OCI-LY7 (cell line): ENCODE data around the gene UNC80.

Source experiments
- EZH2phosphoT487 ChIP-seq: fragments of 200-600 bp; sonication (generic); IDR thresholded peaks from 2 replicates; pipeline ENCODE4 v1.6.1; 2018; ENCODE audit warnings: low read depth, borderline replicate concordance, mild to moderate bottlenecking, mixed run types, antibody characterized with exemption, low read length, moderate library complexity, mixed read lengths
- TF ChIP-seq, protein P1 (sequence below): fragments of 200-600 bp; sonication (generic); conservative IDR thresholded peaks from 2 replicates; pipeline ENCODE4 v1.5.1; 2014; ENCODE audit warnings: mild to moderate bottlenecking, antibody characterized with exemption, low read length, moderate library complexity, mixed read lengths

DNA sequence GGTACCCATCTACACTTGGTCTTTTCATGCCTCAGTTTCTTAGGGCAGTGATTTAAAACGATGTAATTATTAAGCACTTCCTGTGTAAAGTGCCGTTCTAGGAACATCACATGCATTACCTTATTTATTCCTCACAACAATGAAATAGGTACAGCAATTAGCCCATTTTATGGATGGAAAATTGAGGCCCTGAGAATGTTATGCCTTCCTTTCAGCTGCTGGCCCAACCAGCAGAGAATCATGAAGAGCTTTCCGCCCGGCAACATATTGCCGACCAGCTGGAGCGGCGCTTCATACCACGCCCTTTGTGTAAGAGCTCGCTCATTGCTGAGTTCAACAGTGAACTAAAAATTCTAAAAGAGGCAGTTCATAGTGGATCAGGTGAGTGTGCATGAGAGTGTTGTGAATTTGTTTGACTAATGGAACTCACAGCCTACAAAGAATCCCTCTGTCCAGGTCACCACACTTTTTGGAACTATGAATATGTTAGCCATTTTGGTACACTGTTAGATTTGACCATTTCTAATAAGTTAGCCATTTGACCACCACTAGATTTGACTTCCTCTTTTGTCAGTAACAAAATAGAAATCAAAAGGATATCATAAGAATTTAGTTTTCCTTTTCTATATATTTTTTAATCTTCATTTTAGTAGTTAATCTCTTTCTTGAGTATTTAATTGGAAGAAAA lies 205.2 kb downstream of the UNC80 start:
- TF ChIP-seq, protein P1, sequence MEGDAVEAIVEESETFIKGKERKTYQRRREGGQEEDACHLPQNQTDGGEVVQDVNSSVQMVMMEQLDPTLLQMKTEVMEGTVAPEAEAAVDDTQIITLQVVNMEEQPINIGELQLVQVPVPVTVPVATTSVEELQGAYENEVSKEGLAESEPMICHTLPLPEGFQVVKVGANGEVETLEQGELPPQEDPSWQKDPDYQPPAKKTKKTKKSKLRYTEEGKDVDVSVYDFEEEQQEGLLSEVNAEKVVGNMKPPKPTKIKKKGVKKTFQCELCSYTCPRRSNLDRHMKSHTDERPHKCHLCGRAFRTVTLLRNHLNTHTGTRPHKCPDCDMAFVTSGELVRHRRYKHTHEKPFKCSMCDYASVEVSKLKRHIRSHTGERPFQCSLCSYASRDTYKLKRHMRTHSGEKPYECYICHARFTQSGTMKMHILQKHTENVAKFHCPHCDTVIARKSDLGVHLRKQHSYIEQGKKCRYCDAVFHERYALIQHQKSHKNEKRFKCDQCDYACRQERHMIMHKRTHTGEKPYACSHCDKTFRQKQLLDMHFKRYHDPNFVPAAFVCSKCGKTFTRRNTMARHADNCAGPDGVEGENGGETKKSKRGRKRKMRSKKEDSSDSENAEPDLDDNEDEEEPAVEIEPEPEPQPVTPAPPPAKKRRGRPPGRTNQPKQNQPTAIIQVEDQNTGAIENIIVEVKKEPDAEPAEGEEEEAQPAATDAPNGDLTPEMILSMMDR: no peak
- TF ChIP-seq EZH2phosphoT487: no peak
